ENCODE data around the gene PSORS1C2.
"Not testable (repeated sequence)": the region's sequence is repeated elsewhere in the genome, so short reads cannot be mapped to it uniquely, and the experiment has no call there.

DNA sequence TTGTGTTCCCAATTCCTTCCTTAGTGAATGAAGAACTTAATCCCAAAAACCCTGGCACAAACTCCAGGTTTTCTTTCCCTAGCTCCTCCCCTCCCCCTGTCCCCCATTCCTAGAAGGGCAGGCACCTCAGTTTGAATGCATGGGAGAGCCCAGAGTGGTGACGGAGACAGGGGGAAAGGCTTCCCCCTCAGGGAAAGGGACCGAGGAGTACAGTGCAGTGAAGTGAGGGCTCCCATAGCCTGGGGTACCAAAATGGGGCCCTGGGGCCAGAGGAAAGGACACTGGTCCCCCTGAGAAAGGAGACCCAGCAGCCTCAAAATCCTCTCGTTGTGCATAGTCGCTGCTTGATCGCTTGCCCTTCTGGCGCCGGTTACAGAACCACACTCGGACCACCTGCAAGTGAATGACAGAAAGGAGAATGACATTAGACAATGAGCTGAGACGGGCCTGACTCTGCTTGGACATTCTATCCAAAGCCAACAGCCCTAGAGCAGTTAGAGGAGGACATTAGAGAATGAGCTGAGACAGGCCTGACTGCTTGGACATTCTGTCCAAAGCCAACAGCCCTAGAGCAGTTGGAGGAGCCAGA lies 25.7 kb upstream of the PSORS1C2 start:
- TF ChIP-seq POLR2A (IDR thresholded peaks at IDR 0.05; ENCODE audit: low read depth); POLR2AphosphoS5 (IDR thresholded peaks at IDR 0.05); EP300 (IDR thresholded peaks at IDR 0.05): not testable (repeated sequence)
- TF ChIP-seq, protein P1, sequence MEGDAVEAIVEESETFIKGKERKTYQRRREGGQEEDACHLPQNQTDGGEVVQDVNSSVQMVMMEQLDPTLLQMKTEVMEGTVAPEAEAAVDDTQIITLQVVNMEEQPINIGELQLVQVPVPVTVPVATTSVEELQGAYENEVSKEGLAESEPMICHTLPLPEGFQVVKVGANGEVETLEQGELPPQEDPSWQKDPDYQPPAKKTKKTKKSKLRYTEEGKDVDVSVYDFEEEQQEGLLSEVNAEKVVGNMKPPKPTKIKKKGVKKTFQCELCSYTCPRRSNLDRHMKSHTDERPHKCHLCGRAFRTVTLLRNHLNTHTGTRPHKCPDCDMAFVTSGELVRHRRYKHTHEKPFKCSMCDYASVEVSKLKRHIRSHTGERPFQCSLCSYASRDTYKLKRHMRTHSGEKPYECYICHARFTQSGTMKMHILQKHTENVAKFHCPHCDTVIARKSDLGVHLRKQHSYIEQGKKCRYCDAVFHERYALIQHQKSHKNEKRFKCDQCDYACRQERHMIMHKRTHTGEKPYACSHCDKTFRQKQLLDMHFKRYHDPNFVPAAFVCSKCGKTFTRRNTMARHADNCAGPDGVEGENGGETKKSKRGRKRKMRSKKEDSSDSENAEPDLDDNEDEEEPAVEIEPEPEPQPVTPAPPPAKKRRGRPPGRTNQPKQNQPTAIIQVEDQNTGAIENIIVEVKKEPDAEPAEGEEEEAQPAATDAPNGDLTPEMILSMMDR (IDR thresholded peaks at IDR 0.05): not testable (repeated sequence)

Data from esophagus muscularis mucosa (tissue), 4 donors.